GM18507 (cell line): ENCODE results near the gene TMPRSS12.
"Not testable (repeated sequence)": the region's sequence is repeated elsewhere in the genome, so short reads cannot be mapped to it uniquely, and the experiment has no call there.

ENCODE experiments used
- DNase-seq: peaks from one replicate; pipeline ENCODE4 v3.0.0; 2011; ENCODE audit warnings: low read depth; ENCODE audit not compliant: insufficient read length; ENCODE audit errors: extremely low spot score
- FAIRE-seq: peaks from 2 replicates; lab custom pipeline; 2011; peaks lifted over from hg19 to GRCh38; lab: Jason Lieb, UNC

Gene TMPRSS12, protein sequence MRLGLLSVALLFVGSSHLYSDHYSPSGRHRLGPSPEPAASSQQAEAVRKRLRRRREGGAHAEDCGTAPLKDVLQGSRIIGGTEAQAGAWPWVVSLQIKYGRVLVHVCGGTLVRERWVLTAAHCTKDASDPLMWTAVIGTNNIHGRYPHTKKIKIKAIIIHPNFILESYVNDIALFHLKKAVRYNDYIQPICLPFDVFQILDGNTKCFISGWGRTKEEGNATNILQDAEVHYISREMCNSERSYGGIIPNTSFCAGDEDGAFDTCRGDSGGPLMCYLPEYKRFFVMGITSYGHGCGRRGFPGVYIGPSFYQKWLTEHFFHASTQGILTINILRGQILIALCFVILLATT

DNA sequence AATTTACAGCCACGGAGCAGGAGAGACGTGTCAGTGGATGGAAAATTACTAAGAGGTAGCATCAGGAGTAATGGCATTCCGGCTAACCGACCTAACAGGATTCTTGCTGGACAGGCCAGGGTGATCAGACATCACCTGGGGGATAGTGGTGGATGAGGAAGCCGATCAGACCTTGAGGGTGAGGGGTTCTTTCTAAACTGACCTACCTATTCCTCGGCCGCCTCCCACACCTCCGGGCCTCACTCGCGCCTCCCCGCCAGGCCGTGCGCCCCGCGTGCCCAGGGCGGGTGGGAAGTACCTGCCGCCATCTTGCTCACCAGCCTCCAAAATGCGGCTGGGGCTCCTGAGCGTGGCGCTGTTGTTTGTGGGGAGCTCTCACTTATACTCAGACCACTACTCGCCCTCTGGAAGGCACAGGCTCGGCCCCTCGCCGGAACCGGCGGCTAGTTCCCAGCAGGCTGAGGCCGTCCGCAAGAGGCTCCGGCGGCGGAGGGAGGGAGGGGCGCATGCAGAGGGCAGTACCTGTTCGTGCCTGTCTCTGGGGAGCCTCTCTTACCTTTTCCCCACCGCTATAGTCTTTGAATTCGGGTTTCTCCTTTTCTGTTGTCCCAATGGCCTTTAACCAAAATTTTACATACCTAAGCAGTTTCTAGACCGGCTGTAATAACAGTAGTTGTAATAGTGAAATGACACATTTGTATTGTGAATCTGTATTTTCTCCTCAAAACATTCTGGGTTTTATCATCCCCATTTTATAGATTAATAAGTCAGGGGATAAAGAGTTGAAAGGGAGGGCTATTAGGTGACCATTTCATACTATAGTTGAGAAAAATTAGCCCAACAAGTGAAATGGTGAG lies at the start of gene TMPRSS12:
TMPRSS12 (plus strand) TSS at position 290 of the 857 bp plus-strand sequence; CDS start at position 329, 39 bp downstream.
- FAIRE-seq: no peak
- DNase-seq: no peak

DNA sequence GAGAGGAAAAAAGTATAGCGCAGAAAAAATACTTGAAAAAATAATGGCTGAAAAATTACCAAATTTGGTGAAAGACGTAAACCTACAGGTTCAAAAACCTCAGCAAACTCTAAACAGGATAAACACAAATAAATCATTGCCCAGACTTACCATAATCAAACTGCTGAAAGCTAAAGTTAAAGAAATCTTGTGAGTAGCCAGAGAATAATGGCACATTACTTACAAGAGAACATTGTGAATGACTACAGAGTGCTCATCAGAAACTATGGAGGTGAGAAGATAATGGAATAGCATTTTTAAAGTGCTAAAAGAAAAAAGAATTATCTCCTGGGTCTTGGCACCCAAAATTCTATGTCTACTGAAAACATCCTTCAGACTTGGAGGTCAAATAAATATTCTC lies 42.8 kb upstream of the TMPRSS12 start:
- DNase-seq (no peak), FAIRE-seq (no peak)

DNA sequence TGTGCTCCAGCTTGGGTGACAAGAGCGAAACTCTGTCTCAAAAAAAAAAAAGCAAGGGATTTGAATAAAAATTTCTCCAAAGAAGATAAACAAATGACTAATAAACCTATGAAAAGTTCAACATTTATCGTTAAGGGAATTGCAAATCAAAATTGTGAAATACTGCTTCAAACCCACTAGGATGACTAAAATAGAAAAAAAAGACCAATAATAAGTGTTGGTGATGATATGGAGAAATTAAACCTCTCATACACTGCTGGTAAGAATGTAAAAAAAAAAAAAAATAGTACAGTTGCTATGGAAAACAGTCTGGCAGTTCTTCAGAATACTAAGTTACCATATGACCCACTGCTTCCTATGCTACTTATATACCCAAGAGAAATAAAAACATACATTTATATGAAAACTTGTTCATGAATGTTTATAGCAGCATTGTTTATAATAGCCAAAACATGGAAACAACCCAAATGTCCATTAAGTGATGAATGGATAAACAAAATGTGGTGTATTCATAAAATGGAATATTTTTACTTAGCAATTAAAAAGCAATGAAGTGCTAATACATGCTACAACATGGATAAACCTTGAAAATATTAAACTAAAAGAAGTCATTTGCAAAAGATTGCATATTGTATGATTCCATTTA lies 39.4 kb upstream of the TMPRSS12 start:
- DNase-seq (no peak), FAIRE-seq (no peak)

DNA sequence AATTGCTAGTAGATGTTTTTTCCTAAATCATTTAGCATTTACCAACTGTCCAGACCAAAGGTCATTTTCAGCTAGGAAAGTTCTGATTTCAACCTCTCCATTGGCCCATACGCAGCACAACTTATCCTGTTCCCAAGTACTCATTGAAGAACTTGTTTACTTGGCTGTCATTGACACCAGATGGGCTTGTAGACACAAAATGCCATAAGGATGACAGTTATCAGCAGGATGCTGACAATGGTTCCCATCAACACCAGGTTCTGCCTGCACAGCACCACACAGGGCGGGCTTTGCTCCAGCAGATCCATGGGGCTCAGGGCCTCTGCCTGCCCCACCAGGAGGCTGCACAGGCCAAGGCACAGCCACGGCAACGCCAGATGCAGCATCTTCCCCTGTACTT lies 36.5 kb upstream of the TMPRSS12 start:
- FAIRE-seq (no peak), DNase-seq (no peak)

DNA sequence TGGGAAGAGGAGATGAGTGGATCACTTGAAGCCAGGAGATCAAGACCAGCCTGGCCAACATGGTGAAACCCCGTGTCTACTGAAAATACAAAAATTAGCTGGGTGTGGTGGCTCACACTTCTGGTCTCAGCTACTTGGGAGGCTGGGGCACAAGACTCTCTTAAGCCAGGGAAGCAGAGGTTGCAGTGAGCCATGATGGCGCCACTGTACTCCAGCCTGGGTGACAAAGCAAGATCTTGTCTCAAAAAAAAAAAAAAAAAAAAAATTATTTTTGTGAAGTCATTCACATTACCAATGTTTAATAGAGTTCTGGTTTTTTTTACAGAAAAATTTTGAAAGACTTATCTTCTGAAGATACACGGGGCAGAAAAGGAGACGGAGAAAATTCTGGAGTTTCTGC lies 33.6 kb upstream of the TMPRSS12 start:
- not testable (repeated sequence) for FAIRE-seq, DNase-seq

DNA sequence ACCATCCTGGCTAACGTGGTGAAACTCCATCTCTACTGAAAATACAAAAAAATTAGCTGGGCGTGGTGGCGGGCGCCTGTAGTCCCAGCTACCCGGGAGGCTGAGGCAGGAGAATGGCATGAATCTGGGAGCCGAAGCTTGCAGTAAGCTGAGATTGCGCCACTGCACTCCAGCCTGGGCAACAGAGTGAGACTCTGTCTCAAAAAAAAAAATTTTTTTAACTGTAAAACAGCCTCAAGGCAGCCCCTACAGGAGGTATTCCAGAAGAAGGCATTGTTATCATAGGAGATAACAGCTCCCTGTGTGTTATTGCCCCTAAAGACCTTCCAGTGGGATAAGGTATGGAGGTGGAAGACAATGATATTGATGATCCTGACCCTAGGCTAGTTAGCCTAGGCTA lies 27.8 kb upstream of the TMPRSS12 start:
- DNase-seq, FAIRE-seq: not testable (repeated sequence)

DNA sequence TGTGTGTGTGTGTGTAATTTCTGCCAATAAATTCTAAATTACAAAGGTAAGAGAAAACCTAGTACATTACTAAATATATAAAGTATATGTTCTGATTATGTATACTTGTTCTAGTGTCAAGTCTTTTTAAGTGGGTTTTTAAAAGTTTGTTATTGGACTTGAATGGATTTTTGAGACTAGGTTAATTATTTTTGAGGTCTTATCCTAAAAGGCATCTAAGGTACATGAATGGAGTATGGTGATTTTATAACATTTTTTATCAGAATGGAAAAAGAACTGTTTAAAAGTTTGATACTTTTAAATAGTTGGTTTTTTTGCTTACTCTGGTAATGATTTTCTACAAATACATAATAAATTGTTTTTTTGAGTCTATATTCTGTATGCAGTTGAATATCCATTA lies 22.5 kb upstream of the TMPRSS12 start:
- FAIRE-seq (no peak), DNase-seq (no peak)

DNA sequence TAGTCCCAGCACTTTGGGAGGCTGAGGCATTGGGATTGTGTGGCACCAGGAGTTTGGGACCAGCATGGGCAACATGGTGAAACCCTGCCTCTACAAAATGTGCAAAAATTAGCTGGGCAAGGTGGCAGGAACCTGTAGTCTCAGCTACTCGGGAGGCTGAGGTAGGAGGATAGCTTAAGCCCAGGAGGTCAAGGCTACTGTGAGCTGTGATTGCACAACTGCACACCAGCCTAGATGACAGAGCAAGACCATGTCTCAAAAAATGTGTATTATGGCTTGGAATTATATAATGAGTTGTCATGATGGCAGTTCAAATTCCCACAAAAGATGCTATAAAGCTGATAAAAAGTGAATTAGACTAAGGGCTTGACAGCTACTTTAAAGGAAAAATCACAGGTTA lies 20.6 kb upstream of the TMPRSS12 start:
- FAIRE-seq (no peak), DNase-seq (no peak)

DNA sequence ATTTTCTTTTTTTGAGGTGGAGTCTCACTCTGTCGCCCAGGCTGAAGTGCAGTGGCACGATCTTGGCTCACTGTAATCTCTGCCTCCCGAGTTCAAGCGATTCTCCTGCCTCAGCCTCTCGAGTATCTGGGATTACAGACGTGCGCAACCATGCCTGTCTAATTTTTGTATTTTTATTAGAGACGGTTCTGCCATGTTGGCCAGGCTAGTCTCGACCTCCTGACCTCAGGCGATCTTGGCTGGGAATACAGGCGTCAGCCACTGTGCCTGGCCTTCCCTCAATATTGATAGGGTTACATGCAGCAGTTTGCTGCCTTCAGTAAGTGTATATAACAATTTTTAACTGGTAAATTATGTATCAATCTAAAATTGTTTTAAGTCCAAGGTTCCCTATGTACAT lies 19.0 kb upstream of the TMPRSS12 start:
- FAIRE-seq, DNase-seq: not testable (repeated sequence)

DNA sequence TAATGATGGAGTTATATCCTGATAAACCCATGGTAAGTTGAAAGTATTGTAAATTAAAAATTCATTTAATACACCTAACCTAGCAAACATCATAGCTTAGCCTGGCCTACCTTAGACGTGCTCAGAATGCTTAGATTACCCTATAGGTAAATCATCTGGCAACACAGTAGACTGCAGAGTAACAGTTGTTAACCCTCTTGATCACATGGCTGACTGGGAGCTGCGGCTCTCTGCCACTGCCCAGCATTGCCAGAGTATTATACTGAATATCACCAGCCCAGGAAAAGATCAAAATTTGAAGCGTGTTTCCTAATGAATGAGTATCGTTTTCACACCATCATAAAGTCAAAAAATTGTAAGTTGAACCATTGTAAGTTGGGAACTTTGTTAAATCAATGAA lies 17.8 kb upstream of the TMPRSS12 start:
- DNase-seq (no peak), FAIRE-seq (no peak)

DNA sequence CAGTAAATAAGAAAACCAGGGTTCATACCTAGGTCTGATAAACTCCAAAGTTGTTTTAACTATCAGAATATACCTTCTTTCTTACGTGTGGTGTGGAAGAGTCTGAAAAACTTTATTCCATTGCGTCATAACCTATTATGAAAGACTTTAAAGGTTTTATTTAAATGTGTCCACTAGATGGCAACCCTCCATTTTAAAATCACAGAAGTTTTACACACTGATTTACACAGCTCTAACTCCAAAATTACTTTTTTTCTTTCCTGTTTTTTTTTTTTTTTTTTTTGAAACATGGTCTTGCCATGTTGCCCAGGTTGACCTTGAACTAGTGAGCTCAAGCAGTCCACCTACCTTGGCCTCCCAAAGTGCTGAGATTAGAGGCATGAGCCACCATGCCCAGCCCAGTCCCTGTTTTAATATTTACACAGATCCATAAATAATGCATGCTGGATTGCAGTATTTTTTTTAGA lies 17.3 kb upstream of the TMPRSS12 start:
- DNase-seq: no peak
- FAIRE-seq: peak; percentile 81

DNA sequence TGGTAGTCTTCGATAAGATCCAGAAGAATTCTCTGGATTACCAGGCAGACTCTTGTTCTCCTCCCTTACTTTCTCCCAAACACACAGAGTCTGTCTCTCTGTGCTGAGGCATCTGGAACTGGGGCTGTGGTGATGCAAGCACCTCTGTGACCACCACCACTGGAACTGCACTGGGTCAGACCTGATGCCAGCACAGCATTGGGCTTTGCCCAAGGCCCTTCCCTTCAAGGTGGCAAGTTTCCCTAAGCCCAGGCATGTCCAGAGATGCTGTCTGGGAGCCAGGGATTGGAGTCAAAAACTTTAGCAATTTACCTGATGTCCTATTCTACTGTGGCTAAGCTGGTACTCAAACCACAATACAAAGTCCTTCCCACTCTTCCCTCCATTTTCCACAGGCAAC lies 14.6 kb upstream of the TMPRSS12 start:
- FAIRE-seq: no peak
- DNase-seq: no peak

DNA sequence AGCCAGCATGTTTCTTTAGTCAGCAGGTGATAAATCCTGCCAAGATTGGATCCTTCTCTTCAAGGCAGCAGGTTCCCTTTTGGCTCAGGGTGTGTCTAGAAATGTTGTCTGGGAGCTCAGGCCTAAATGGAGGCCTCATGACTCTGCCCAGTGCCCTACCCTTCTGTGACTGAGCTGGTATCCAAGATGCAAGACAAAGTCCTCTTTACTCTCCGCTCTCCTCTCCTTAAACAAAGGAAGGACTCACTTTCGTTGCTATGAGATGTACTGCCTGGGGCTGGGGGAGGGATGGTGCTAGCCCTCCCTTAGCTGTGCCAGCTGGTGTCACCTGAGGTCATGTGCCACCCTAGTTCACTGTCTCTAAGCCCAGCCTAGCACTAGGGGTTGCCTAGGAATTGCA lies 13.8 kb upstream of the TMPRSS12 start:
- DNase-seq: no peak
- FAIRE-seq: no peak

DNA sequence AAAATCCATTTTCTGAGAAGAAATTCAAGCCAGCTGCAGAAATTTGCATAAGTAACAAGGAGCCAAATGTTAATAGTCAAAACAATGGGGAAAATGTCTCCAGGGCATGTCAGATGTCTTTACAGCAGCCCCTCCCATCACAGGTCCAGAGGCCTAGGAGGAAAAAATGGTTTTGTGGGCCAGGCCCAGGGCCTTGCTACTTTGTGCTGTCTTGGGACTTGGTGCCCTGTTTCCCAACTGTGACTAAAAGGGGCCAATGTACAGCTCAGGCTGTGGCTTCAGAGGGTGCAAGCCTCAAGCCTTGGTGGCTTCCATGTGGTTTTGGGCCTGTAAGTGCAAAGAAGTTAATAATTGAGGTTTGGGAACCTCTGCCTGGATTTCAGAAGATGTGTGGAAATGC lies 8.9 kb upstream of the TMPRSS12 start:
- DNase-seq, FAIRE-seq: not testable (repeated sequence)

DNA sequence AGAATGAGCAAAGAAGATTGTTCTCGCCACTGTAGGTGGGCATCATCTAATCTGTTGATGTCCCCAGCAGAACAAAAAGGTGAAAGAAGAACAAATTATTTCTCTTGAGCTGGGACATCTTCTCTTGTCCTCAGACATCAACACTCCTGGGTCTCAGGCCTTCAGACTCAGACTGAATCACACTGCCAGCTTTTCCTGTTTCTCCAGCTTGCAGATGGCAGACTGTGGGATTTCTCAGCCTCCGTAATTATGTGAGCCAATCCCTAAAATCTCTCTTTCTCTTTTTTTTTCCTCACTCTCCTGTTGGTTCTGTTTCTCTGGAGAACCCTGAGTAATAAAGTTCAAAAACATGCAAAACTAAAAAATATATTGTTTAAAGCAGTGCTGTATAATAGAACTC lies 3.7 kb upstream of the TMPRSS12 start:
- FAIRE-seq (no peak), DNase-seq (no peak)

DNA sequence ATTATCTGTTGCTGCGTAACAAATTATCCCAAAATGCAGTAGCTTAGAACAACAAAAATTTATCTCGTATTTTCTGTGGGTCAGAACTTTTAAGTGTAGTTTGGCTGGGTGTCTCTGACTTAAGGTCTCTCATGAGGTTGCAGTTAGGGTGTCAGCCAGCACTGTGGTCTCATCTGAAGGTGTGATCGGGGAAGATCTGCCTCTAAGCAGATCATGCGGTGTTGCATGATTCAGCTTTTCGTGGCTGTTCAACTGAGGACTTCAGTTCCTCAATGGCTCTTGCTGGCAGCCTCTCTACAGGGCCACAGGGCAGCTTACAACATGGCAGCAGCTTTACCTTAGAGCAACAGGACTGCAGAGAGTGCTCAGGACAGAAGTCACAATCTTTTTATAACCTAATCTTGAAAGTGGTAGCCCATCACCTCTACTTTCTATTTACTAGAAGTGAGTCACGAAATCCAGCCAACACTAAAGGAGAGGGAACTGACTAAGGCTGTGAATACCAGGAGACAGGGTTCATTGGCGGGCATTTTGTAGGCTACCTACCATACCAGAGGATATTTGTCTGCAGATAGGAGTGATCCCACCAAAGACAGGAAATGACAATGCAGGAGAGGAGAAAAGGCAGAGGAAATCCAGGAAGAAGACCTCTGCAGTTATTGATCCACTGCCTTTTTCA lies 1.8 kb upstream of the TMPRSS12 start:
- FAIRE-seq (no peak), DNase-seq (no peak)

DNA sequence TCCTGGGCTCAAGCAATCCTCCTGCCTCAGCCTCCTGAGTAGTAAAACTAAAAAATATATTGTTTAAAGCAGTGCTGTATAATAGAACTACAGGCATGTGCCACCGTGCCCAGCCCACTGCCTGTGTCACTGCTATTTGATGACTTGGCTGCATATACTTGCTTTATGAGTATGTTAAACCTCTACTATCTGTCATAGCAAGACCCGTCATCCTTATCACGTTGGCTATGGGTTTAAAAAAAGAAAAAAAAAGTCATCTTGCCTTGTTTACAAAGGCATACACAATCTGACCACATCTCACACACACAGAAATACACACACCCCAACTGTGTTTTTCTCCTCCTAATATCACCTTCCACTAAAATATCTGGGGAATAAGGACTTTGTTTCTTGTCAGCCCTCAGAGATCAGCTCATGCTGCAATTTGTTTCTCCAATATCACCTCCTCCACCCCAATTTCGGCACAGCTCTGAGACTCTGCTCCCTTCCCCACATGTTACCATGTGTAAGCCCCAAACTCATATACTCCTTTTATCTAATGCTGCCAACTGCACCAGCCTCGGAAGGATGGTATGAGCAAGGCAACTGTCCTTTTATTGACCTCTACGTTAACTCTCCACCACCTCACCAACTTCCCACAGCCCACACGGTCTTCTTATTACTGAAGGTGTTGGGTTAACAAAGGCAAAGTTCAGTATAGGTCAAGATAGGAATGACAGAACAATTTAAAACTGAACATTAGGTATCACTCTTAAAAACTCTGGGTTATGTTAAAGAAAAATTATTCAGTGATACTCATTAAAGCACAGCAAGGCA lies 802 bp upstream of the TMPRSS12 start:
- no peak for FAIRE-seq
- DNase-seq: no peak

DNA sequence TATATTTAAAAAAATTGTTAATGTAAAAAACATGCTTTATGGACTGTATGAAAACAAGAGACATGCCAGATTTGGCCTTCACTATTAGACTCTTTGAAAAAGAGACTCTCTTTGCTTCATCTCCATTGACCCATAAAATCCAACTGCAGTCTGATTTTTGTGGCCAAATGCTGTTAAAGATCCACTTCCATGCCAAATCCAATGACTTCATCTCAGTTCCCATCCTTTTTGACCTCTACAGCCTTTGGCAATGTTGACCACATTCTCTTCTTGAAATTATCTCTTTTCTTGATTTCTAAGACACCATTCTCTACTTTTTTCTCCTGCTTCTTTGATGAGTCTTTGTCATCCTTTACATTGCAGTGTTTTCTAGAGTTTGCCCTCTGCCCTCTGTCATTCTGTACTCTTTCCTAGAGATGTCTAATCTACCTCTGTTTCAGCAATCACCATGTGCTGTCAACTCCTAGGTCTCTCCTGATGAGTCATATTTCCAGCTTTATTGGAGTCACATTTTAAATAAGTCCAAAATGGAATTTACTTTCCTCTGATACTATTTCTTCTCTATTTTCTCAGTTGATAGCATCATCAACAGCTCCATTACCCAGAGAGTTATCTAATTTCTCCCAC lies 2.4 kb downstream of the TMPRSS12 start:
- DNase-seq: no peak
- no peak for FAIRE-seq
